GM18873 (cell line): ENCODE results near the gene CLINT1.

Source experiments
- ATAC-seq: cut with Tn5 transposase; IDR thresholded peaks from one replicate; pipeline ENCODE4 v1.9.1; 2021; ENCODE audit warnings: mild to moderate bottlenecking, moderate library complexity, moderate number of reproducible peaks; ENCODE audit not compliant: unreplicated experiment, low FRiP score

CLINT1 gene

GRCh38 chr5:157766442-157766841 is 92.5 kb downstream of the CLINT1 start:
- no peak for ATAC-seq

- ATAC-seq: no peak
Observed at GRCh38 chr5:157764531-157764930, 94.4 kb downstream of the CLINT1 start.

- no peak for ATAC-seq
Observed at GRCh38 chr5:157761690-157762621, 97.0 kb downstream of the CLINT1 start.

DNA sequence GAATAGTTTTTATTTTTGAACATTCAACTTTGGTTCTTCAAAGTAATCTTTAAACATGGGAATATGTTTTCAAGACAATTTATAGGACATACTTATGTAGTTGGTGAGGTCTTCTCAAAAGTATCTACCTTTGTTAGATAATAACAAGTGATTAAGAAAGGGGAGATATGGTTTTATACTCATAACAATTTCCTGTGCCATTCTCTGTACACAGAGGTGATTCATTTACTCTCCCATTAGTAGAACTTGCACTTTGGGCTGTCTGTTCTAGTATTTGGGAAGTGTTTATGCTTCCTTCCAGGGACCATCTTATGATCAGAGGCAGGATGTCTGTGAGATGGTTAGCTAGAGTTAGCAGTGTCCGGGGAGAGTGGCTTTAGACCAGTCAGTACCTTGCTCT is 100.2 kb downstream of the CLINT1 start:
- no peak for ATAC-seq

DNA sequence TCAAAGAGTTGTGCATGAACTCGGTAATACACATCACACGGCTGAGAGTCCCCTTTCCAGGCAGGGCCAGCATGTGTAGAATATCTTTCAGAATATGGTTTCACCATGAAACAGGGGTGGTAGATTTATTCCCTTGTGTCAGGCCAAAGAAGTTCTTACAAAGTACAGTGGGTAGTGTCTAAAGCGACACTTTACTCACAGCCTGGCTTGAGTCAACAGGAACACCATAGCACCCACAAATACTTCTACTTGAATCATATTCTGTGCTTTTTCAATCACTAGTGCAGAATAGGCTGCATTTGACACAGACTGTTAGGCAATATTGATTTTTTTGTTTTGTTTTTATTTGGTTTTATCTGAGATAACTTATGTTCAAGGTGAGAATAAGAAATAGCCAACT is 102.8 kb downstream of the CLINT1 start:
- no peak for ATAC-seq

GRCh38 chr5:157750320-157750719 is 108.6 kb downstream of the CLINT1 start:
- no peak for ATAC-seq

GRCh38 chr5:157749462-157749799 is 109.5 kb downstream of the CLINT1 start:
- no peak for ATAC-seq

DNA sequence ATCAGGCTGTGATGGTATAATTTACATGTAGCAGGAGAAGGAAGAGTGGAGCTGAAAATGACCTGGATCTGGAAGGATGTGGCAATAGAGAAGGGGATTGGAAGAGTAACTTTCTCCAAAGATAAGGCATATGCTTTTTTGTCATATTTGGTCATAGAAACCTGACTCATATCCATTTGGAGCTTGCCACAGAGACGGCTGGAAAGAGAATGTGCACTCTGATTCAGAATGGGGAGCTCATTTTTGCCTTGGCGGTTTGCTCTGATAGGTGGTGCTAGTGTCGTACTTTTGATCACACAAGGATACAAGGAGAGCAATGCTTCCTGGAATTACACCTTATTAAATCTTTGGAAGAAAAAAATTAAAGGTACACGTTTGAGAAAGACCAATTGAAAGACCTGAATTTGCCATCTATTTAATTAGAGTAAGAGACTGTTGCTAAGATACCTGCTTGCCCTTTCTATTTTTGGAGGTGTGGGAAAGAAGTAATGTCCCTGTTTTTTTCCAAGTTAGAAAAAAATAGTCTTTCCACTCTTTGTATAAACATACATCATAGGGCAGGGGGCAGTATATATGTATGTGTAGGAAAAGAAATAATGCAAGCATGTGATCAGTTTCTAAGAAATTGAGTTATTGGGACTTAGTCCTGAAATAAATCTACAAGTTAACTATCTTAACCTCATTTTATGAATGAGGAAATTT is 110.0 kb downstream of the CLINT1 start:
- no peak for ATAC-seq

DNA sequence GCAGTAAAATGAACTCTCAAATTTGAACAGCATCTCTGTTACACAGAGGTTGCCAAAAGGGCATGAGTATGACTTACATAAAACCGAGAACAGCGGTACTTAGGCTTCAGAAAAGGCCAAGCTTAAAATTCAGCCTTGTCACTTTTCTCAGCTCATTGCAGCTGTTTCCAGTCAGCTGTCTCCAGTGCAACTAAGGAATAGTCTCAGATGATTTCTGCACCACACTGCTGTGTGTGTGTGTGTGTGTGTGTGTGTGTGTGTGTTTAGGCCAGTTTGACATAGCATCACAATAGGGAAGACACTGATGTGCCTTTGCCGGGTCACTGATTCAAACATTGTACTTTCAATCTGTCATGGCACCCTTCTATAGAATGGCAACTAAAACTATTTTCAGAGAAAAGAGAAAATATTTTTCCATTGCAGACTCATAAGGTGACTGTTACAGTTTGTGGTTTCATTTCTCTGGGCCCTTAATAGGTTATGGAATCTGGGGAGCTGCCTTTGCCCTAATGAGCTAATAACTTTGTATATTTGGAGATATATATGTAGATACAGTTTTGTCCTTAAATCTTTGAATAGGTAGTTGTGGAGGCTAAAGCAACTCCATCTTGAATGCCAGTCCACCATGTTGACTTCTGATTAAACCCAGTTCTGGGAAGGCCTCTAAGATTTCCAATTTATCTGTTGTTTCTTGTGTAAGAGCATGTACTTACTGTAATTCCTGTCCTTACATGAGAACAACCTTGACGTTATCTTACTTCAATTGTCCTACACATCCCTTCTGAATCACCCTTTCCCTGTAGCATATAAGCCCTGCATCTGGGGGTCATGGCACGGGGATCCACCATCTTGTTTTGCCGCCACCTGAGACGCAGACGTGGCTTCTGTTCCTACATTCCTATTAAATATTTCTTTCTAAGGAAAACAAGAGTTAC is 110.9 kb downstream of the CLINT1 start:
- no peak for ATAC-seq

- no peak for ATAC-seq
Observed at GRCh38 chr5:157747173-157747740, 111.7 kb downstream of the CLINT1 start.

- ATAC-seq: no peak
Observed at GRCh38 chr5:157745041-157745456, 113.9 kb downstream of the CLINT1 start.

- ATAC-seq: no peak
Observed at GRCh38 chr5:157744051-157745011, 114.6 kb downstream of the CLINT1 start.

GRCh38 chr5:157743163-157744050 is 115.5 kb downstream of the CLINT1 start, which contains the start of gene LSM11:
LSM11 (plus strand) TSS chr5:157743712; CDS start chr5:157743751, 39 bp downstream.
- peak; percentile 82 for ATAC-seq

DNA sequence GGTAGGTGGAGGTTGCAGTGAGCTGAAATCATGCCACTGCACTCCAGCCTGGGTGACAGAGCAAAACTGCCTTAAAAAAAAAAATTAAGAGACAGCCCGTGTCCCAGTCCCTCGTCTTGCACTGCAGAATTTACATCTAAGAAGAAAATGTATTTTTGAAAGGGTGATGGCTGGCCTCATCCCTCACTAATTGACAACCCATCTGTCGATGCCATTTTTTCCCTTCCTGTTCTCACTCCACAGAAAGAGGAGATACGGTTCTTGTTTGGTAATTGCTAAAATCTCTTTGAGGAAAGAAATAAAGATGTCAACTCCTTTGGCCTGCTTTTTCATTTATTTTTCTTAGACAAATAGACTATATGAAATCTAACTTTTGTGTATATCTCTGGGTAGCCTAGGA is 117.8 kb downstream of the CLINT1 start:
- ATAC-seq: no peak

DNA sequence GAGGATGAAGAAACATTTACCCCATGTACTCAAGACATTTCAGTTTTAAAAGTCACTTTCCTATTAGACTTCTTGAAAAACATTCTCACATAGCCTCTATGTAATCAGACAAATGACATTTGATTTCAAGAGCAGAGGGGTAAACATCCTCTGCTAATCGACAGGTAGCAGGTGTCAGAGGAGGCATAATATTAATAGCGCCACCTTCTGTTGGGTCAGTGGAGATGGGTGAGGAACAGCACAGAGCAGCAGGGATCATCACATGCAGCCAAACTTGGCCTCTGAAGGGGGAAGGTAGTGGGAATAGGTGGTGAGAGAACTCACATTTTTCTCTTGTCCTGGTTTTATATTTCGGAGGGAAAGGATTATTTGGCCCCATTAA is 118.7 kb downstream of the CLINT1 start:
- ATAC-seq: no peak

DNA sequence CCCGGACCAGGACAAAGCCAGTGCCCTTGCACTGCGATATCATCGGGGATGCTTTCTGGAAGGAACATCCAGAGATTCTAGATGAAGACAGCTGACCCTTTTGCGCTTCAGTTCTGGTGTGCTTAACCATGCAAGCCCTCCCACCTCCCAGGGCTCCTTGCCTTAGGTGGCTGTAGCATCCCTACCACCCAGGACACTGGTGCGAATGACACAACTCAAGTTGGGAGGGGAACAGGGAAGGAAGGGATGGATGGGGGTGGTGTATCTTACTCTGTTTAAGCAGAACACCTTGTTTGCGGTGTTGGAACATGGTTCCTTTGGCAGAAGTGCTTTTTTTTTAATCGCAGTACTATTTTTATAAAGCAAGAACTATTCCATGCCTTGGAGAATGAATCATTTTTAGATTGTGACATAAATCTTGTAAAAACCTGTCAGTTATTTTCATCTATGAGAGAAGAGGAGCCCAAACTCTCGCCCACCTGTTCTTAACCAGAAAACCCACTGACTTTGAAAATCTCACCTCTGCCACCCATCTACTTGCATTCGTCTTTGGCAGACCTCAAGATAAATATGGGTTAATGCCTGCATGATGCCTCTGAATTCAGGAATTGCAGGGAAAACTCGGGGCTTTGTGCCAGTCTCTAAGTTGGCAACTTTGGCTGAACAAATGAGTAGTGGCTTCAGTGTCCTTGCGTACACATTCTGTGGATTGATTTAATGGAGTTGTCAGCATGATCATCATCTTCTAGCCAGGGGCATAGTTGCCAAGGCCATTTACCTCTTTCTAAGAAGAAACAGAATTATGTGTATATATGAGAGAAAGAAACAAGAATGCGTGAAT is 119.3 kb downstream of the CLINT1 start:
- no peak for ATAC-seq

GRCh38 chr5:157735991-157736390 is 123.0 kb downstream of the CLINT1 start:
- ATAC-seq: no peak
